HUES48 (cell line): ENCODE data around the gene CHD9NB.
A peak's percentile ranks its signal among the peaks of the same experiment; 100 is the strongest.
"Not testable (repeated sequence)": the region's sequence is repeated elsewhere in the genome, so short reads cannot be mapped to it uniquely, and the experiment has no call there.

Experiments used
- H3K27ac ChIP-seq: one replicate; pipeline ENCODE4 v1.7.0; 2013; ENCODE audit warnings: low read depth, low read length, inconsistent platforms
- H3K27me3 ChIP-seq: 2 replicates; pipeline ENCODE4 v1.6.1; 2013; ENCODE audit warnings: mild to moderate bottlenecking, low read length; ENCODE audit not compliant: control insufficient read depth, insufficient read depth
- H3K36me3 ChIP-seq: 2 replicates; pipeline ENCODE4 v1.6.1; 2013; ENCODE audit warnings: low read length; ENCODE audit not compliant: control insufficient read depth, insufficient read depth
- H3K4me1 ChIP-seq: 2 replicates; pipeline ENCODE4 v1.6.1; 2013; ENCODE audit warnings: mild to moderate bottlenecking, low read length; ENCODE audit not compliant: control insufficient read depth, insufficient read depth
- H3K4me3 ChIP-seq: 2 replicates; pipeline ENCODE4 v1.5.1; 2013; ENCODE audit warnings: mild to moderate bottlenecking, low read depth, low read length
- H3K9ac ChIP-seq: 2 replicates; pipeline ENCODE4 v1.6.1; 2013; ENCODE audit warnings: mild to moderate bottlenecking, low read depth, low read length, moderate library complexity
- H3K9me3 ChIP-seq: 2 replicates; pipeline ENCODE4 v1.6.1; 2013; ENCODE audit warnings: low read length; ENCODE audit not compliant: control insufficient read depth, insufficient read depth

The CHD9NB gene

GRCh38 chr16:53082509-53082908 is 29.8 kb upstream of the CHD9NB start:
- Histone ChIP-seq H3K4me3 (no peak overlapping the region), H3K9ac (no peak overlapping the region), H3K4me1 (peaks cover 62% of the 10 kb centered on the region), H3K27ac (no peak overlapping the region), H3K36me3 (0 out of 2 replicates have a peak, but pooled peaks cover 1% of the 10 kb centered on the region), H3K27me3 (no peaks in the 10 kb centered on the region), H3K9me3 (no peaks in the 10 kb centered on the region)

DNA sequence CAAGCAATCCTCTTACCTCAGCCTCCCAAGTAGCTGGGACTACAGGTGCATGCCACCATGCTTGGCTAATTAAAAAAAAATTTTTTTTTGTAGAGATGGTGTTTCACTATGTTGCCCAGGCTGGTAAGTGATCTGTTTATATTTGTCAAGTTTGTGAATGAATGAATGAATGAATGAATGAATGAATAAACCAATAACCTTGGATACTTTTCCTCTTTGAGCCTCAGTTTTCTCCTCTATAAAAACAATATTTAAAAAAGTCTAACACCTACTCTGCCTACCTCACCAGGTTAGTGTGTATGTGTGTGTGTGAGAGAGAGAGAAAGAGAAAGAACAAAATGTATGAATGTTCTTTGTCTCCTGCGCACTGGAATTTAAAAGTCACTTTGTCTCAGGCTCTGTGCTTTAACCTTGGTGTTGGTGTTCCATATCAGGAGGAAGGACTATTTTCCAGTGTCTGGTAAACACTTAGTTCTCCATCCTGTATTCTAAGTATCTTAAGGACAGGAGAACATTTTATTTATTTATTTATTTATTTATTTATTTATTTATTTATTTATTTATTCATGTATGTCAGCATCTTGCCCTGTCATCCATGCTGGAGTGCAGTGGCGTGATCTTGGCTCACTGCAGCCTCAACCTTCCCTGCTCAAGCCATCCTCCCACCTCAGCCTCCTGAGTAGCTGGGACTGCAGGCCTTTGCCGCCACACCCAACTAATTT is 29.1 kb upstream of the CHD9NB start:
- Histone ChIP-seq H3K27me3 (no peaks in the 10 kb centered on the region), H3K36me3 (0 out of 2 replicates have a peak, but pooled peaks cover 2% of the 10 kb centered on the region), H3K9ac (no peak overlapping the region), H3K4me1 (peaks cover 58% of the 10 kb centered on the region), H3K4me3 (no peak overlapping the region), H3K9me3 (no peaks in the 10 kb centered on the region), H3K27ac (no peak overlapping the region)

DNA sequence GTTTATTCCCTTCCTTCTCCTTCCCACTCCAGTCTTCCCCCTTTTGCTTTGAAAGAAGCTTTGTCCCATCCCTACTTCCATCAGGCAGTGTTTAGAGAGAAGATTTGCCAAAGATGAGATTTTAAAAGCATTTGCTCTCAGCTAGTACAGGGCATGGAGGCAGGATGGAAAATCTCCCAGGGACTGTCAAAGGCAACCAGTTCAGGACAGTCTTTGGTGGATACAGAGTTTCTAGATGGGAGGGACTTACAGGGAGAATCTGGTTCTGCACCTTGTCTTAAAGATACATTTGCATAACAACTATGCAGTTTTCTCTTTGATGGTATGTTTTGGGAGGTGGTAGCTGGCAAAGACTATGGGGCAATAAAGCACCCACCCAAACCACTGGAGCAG is 28.3 kb upstream of the CHD9NB start:
- no peaks in the 10 kb centered on the region for H3K9me3 ChIP-seq
- H3K9ac ChIP-seq, result no peak overlapping the region
- no peak overlapping the region for H3K4me3 ChIP-seq
- peaks cover 50% of the 10 kb centered on the region for H3K4me1 ChIP-seq
- H3K27ac ChIP-seq, result peak overlapping the region; percentile 62
- H3K36me3 ChIP-seq, result 0 out of 2 replicates have a peak, but pooled peaks cover 2% of the 10 kb centered on the region
- no peaks in the 10 kb centered on the region for H3K27me3 ChIP-seq

DNA sequence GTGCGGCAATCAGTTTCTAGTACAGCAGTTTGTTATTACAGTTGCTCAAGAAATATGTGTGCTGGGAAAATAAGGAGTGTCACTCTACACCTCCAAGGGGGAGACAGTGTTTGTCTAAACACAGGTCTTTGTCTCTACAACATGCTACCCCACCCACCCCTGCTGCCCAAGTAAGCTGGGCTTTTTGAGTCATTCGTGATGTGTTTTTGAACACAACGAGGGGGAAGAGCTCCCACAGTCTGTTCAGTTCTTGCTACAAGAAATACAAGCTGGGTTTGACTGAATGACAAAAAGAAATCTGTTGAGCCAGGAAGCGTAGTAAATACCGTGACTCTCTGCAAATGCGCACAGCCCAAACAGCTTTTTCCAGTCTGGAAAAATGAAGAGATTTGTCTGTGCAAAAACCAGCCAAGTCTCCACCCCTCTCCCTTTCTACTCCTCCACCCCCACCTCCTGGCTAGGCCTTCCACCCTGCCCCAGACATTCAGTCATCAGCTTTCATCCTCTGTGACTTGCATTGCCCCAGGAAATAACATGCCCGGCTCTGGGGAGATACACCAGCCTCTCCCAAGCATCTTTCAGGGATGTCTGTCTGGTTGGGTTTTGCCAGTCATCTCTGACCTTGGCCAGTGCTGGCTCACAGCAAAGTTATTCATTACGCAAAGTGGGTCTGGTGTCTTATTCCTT is 27.8 kb upstream of the CHD9NB start:
- Histone ChIP-seq H3K27ac (peak overlapping the region; percentile 62), H3K36me3 (peaks cover 6% of the 10 kb centered on the region), H3K9ac (no peak overlapping the region), H3K27me3 (no peaks in the 10 kb centered on the region), H3K4me1 (peaks cover 44% of the 10 kb centered on the region), H3K4me3 (no peak overlapping the region), H3K9me3 (peaks cover 4% of the 10 kb centered on the region; the same call in 1 of the 2 replicates)

DNA sequence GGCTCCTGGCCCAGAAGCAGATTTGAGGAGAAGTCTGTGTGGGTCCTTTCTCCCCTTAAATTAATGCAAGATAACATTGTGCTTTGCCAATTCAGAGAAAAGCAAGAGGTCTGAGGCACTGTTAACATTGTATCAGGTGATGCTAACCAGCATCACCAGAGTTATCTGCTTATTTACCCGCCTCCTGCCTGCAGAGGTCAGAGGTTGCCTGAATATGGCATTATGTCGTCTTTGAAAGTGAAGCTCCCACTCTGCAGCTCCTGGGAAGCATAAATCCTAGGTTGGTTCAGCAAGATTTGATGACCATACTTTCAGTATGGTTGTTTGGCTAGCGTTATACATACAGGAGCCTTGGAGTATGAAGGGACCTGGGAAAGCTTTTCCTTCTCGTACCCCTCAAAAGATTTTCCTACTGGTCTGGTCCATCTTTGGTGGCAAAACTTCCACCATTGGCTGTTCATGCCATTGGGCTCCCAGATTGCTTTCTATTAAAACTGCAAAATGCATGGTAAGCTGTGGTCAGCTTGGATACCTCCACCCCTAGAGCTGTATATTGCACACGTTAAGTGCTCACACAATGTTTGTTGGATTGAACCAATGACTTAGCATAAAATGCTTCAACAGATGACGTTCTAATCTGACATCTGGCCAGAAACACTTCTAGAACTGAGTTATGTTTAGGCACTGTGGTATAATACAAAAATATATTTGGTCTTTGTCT is 26.2 kb upstream of the CHD9NB start:
- Histone ChIP-seq H3K36me3 (peaks cover 6% of the 10 kb centered on the region), H3K27ac (peak overlapping the region; percentile 11), H3K4me3 (no peak overlapping the region), H3K27me3 (no peaks in the 10 kb centered on the region), H3K9me3 (peaks cover 15% of the 10 kb centered on the region), H3K4me1 (peaks cover 35% of the 10 kb centered on the region), H3K9ac (no peak overlapping the region)

- Histone ChIP-seq H3K9ac (no peak overlapping the region), H3K27ac (no peak overlapping the region), H3K27me3 (no peaks in the 10 kb centered on the region)
Observed at GRCh38 chr16:53078247-53078646, 25.6 kb upstream of the CHD9NB start.

DNA sequence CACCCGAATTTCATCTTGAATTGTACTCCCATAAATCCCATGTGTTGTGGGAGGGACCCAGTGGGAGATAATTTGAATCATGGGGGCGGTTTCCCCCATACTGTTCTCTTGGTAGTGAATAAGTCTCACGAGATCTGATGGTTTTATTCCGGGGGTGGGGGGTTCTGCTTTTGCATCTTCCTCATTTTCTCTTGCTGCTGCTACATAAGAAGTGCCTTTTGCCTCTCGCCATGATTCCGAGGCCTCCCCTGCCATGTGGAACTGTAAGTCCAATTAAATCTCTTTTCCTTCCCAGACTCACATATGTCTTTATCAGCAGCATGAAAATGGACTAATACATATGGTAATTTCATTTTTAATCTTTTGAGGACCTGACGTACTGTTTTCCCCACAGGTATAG is 22.8 kb upstream of the CHD9NB start:
- not testable (repeated sequence) for H3K36me3 ChIP-seq, H3K9ac ChIP-seq, H3K27ac ChIP-seq, H3K27me3 ChIP-seq, H3K4me3 ChIP-seq
- peaks cover 23% of the 10 kb centered on the region for H3K4me1 ChIP-seq
- H3K9me3 ChIP-seq, result peaks cover 24% of the 10 kb centered on the region

More at GRCh38 chr16:53078247-53078646, 25.6 kb upstream of the CHD9NB start:
- H3K36me3 ChIP-seq, result peaks cover 6% of the 10 kb centered on the region
- H3K9me3 ChIP-seq, result peaks cover 19% of the 10 kb centered on the region
- H3K4me3 ChIP-seq, result no peak overlapping the region
- H3K4me1 ChIP-seq, result peaks cover 35% of the 10 kb centered on the region

DNA sequence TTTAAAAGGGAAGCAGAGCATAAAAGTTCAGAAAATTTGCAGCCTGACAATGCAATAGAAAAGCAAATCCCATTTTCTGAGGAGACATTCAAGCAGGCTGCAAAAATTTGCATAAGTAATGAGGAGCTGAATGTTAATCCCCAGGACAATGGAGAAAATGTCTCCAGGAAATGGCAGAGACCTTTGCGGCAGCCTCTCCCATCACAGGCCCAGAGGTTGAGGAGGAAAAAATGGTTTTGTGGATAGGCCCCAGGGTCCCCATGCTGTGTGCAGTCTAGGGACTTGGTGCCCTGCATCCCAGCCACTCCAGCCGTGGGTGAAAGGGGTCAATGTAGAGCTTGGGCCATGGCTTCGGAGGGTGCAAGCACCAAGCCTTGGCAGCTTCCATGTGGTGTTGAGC is 21.6 kb upstream of the CHD9NB start:
- H3K9ac ChIP-seq, H3K36me3 ChIP-seq, H3K27ac ChIP-seq, H3K27me3 ChIP-seq, H3K4me3 ChIP-seq: not testable (repeated sequence)
- H3K4me1 ChIP-seq, result peaks cover 12% of the 10 kb centered on the region; the same call in 1 of the 2 replicates
- peaks cover 24% of the 10 kb centered on the region for H3K9me3 ChIP-seq

DNA sequence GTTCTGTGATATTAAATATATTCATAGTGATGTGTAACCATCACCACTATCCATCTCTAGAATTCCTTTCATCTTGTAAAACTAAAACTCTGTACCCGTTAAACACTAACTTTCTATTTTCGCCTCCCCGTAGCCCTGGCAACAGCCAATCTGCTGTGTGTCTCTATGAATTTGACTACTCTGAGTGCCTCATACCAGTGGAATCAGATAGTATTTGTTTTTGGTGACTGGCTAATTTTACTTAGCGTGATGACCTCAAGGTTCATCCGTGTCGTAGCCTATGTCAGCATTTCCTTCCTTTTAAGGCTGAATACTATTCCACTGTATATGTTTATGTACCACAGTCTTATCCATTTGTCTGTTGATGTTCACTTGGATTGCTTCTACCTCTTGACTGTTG is 20.3 kb upstream of the CHD9NB start:
- Histone ChIP-seq H3K4me1 (peaks cover 8% of the 10 kb centered on the region; the same call in 1 of the 2 replicates), H3K27ac (no peak overlapping the region), H3K36me3 (peaks cover 11% of the 10 kb centered on the region), H3K9ac (no peak overlapping the region), H3K4me3 (no peak overlapping the region), H3K27me3 (no peaks in the 10 kb centered on the region), H3K9me3 (peaks cover 24% of the 10 kb centered on the region)

DNA sequence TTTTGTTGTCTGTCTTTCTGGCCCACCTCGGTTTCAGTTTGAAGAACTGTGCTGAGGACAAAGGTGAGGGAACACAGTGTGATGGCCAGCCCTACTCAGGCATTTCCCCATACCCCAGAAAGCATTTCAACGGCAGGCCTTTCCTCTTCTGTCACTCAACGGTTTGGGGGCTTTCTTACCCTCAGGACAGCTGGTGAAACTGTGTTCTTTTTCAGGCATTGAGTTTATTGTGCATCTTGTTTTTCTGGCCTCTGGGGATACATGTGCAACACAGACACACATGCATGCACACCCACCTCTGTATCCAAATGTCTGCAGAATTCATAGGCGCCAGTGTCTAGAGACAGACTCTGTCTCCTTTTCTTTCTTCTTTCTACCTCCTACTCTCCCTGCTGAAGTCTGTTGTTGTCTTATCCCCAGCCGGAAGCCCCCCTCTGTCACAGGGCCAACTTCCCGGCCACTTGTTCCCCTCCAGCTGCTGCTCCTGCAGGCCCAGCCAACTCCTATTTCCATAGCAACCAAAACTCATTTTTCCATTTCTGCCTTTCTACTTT is 19.1 kb upstream of the CHD9NB start:
- H3K4me1 ChIP-seq, result peaks cover 8% of the 10 kb centered on the region; the same call in 1 of the 2 replicates
- H3K36me3 ChIP-seq, result peaks cover 12% of the 10 kb centered on the region
- H3K9ac ChIP-seq, result no peak overlapping the region
- H3K9me3 ChIP-seq, result peaks cover 24% of the 10 kb centered on the region
- H3K4me3 ChIP-seq, result no peak overlapping the region
- no peaks in the 10 kb centered on the region for H3K27me3 ChIP-seq
- peak overlapping the region; percentile 37 for H3K27ac ChIP-seq
